BJ (cell line): ENCODE measurements around the gene SP100. TPM values are rescaled to one million over a fixed set of nuclear protein-coding genes. Genes with fewer than 3 reads are reported as not detected.

Experiments used
- CTCF ChIA-PET: fragments of 350-600 bp; formaldehyde crosslinking; extraction: SDS; loops from one replicate; lab custom pipeline; 2021; ENCODE audit warnings: antibody characterized with exemption, inconsistent platforms; lab: Yijun Ruan, JAX
- POLR2A ChIA-PET: fragments of 300-600 bp; sonication (Branson Sonifier 250); formaldehyde crosslinking; extraction: SDS; loops from one replicate; lab custom pipeline; 2021; ENCODE audit warnings: antibody characterized with exemption; lab: Charles Lee
- DNase-seq: peaks from one replicate; pipeline ENCODE4 v3.0.0-alpha.2; 2011; ENCODE audit warnings: low read depth
- H3K27me3 ChIP-seq: 2 replicates; pipeline ENCODE4 v1.6.0; 2011; ENCODE audit warnings: low read length; ENCODE audit not compliant: control insufficient read depth, insufficient read depth
- H3K36me3 ChIP-seq: 2 replicates; pipeline ENCODE4 v1.5.1; 2011; ENCODE audit warnings: low read length; ENCODE audit not compliant: control insufficient read depth, insufficient read depth
- H3K4me3 ChIP-seq: 2 replicates; pipeline ENCODE4 v1.5.1; 2011; ENCODE audit warnings: low read depth, mild to moderate bottlenecking, control low read depth, low read length
- polyA plus RNA-seq: library from polyadenylated mRNA; depleted of rRNA; stranded (reverse); fragments of >200 nt; gene quantifications from 2 replicates; pipeline ENCODE4 v1.2.3, GENCODE V29; 2011
- TF ChIP-seq, protein P1 (sequence below): IDR thresholded peaks from 2 replicates; pipeline ENCODE4 v1.5.1; 2011; ENCODE audit warnings: low read depth, mild to moderate bottlenecking, control low read depth, inconsistent platforms, low read length, moderate library complexity; ENCODE audit not compliant: insufficient read depth

SP100 gene
- polyA plus RNA-seq, 1 experiment: 34.8 TPM

DNA sequence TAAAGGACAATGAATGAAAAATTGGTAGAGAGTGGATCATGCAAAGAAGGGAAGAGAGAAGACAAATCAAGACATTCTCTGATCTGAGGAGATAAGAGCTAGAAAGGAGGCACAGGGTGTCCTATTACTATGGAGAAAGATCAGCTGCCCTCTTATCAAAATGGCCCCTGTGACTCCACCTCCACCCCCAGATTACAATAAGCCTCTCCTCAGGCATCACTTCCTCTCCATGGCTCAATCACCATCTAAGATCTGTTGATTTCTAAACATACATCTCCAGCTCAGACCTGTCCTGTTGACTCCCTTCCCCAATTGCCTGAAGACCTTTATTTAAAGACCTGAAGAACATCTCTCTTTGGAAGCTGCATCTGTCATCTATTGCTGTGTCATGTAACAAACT, 43.2 kb downstream of the SP100 start:
- ChIA-PET POLR2A (no interaction called here), CTCF (no interaction called here)
- H3K27me3 ChIP-seq: no peaks in the 10 kb centered on the region
- peaks cover 22% of the 10 kb centered on the region for H3K36me3 ChIP-seq
- no peak overlapping the region for H3K4me3 ChIP-seq
- DNase-seq: no peak
- TF ChIP-seq, protein P1, sequence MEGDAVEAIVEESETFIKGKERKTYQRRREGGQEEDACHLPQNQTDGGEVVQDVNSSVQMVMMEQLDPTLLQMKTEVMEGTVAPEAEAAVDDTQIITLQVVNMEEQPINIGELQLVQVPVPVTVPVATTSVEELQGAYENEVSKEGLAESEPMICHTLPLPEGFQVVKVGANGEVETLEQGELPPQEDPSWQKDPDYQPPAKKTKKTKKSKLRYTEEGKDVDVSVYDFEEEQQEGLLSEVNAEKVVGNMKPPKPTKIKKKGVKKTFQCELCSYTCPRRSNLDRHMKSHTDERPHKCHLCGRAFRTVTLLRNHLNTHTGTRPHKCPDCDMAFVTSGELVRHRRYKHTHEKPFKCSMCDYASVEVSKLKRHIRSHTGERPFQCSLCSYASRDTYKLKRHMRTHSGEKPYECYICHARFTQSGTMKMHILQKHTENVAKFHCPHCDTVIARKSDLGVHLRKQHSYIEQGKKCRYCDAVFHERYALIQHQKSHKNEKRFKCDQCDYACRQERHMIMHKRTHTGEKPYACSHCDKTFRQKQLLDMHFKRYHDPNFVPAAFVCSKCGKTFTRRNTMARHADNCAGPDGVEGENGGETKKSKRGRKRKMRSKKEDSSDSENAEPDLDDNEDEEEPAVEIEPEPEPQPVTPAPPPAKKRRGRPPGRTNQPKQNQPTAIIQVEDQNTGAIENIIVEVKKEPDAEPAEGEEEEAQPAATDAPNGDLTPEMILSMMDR: no peak

DNA sequence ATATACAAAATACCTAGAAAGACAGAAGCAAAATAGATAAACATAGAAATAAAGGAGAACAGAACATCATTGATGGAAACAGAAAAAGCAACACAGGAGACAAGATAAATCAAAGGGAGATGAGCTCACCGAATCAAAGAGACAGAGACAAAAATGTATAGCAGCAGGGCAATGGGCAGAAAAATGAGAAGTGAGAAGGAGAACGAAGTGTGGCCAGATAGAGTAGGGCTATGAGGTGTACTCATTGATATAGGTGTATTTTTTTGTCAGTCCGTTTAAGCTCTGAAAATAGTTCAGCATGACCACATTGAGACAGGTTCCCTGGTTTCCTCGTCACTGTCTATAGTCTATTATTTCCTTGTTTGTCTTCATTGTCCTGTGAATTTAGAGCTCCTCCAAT, 55.1 kb downstream of the SP100 start:
- H3K36me3 ChIP-seq: peaks cover 9% of the 10 kb centered on the region
- ChIA-PET POLR2A (no interaction called here), CTCF (interaction anchor here (0.9 kb wide), 1 partner anchor 19 kb away, joined by 3 read pairs; no protein-coding TSS in a partner anchor)
- DNase-seq: no peak
- H3K4me3 ChIP-seq: no peak overlapping the region
- no peaks in the 10 kb centered on the region for H3K27me3 ChIP-seq
- TF ChIP-seq, protein P1: no peak

DNA sequence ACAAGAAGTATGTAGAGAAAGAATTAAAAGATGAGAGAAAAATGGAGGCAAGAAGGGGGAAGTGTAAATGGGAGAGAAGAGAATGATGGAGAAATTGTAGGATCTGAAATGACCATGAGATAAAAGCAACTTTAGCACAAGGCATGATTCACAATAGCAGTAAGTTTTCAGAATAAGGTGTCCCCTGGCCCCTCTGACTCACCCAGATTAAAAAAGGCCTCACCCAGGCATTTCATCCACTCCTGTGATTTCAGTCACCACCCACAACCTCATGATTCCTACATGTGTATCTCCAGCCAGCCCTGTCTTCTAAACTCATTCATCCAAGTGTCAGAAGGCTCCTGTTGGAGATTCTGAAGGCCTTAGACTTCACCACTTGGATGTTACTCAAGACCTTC, 56.6 kb downstream of the SP100 start:
- H3K4me3 ChIP-seq: no peak overlapping the region
- H3K36me3 ChIP-seq: peaks cover 7% of the 10 kb centered on the region
- CTCF ChIA-PET: no interaction called here
- POLR2A ChIA-PET: no interaction called here
- peak; percentile 3 for DNase-seq
- TF ChIP-seq, protein P1: no peak
- no peaks in the 10 kb centered on the region for H3K27me3 ChIP-seq

DNA sequence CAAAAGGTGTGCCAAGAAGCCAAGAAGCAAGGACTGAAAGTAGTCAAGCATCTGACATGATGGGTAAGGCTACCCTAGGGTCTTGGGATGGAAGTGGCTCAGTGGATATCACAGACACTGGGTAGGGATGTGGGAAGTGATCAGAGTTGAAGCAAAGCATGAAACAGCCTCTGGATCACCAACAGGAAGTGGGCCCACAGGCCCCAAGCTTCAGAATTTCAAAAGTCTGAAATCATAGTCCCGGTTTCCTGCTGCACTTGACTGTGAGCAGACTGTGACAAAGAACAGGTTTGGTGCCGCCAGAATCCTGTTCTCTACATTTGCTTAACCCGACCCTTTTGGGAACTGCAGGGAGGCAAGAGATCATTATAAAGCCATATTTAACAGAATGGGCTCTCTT, 57.4 kb downstream of the SP100 start:
- POLR2A ChIA-PET: no interaction called here
- no peak overlapping the region for H3K4me3 ChIP-seq
- TF ChIP-seq, protein P1: no peak
- peaks cover 7% of the 10 kb centered on the region for H3K36me3 ChIP-seq
- no peak for DNase-seq
- no peaks in the 10 kb centered on the region for H3K27me3 ChIP-seq
- CTCF ChIA-PET: no interaction called here

DNA sequence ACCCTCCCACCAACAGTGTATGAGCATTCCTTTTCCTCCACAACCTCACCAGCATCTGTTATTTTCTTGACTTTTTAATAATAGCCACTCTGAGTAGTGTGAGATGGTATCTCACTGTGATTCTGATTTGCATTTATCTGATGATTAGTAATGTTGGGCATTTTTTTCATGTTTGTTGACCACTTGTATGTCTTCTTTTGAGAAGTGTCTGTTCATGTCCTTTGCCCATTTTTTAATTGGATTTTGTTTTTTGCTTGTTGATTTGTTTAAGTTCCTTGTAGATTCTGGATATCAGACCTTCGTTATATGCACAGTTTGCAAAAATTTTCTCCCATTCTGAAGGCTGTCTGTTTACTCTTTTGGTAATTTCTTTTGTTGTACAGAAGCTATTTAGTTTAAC, 59.1 kb downstream of the SP100 start:
- CTCF ChIA-PET: no interaction called here
- peaks cover 4% of the 10 kb centered on the region for H3K36me3 ChIP-seq

More for the DNA sequence above, 59.1 kb downstream of the SP100 start:
- TF ChIP-seq, protein P1: no peak
- DNase-seq: no peak
- POLR2A ChIA-PET: no interaction called here
- no peaks in the 10 kb centered on the region for H3K27me3 ChIP-seq
- H3K4me3 ChIP-seq: no peak overlapping the region
